GM18868 (cell line): ENCODE data around the gene CCNL2.
"Not testable (repeated sequence)": the region's sequence is repeated elsewhere in the genome, so short reads cannot be mapped to it uniquely, and the experiment has no call there.

Experiments used
- ATAC-seq: cut with Tn5 transposase; IDR thresholded peaks from one replicate; pipeline ENCODE4 v1.9.1; 2021; ENCODE audit warnings: mild to moderate bottlenecking, moderate library complexity; ENCODE audit not compliant: unreplicated experiment

CCNL2 gene

DNA sequence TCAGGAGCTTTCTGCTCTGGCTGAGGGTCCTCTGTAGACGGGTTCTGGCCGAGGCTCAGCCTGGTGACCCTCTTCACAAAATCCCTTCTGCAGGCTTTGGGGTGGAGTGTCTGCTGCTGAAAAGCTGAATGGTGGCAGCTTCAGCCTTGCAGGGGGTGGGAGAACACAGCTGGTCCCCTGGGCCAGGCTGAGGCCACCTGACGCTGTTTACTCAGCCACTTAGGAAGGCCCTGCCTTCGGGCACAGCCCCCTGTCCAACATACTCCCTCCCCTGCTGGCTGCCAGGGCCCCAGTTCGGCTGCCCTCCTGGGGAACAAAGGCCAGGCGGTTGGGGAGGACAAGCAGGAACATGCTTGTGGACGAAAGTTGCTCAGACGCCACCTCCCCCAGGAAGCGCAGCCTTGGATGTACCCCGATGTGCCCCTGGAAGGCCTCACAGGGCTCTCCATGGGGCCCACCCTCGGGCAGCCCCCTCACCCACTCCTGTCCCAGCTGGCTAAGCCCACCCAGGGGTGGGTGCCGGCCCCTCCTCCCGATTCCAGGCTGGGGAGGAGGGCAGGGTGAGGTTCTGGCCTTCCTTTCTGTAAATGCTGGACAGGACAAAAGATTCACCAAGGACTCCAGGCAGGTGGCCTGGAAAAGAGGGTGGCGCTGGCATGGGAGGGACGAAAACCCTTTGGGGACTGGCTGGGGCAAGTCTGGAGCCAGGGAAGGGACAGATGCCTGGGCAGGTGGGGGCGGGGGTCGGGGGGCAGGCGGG lies 22.2 kb upstream of the CCNL2 start, which contains the start of gene ANKRD65:
Gene ANKRD65, minus strand, starts transcription at position 130 of the 760 bp plus-strand sequence. CDS start 271 bp downstream, outside the sequence.
- no peak for ATAC-seq

DNA sequence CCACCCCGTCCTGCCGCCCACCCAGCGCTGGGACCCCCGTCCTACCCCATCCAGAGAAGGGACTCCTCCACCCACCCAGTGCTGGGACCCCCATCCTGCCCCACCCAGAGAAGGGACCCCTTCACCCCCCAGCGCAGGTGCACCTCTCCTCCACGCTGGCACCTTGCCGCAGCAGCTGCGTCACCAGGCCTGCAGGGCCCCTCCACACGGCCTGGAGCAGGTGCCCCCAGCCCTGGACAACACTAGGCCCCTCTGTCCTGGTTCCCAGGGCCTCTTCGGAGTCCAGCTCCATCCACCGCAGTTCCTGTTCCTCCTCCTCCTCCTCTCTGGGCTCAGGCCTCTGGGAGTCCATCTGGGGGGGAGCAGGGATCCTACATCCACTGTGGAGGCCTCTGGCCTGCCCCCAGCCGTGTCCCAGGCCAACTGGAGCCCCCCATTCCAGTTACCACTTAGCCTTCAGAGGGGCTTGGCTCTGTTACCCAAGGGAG lies 21.6 kb upstream of the CCNL2 start:
- ATAC-seq = no peak

DNA sequence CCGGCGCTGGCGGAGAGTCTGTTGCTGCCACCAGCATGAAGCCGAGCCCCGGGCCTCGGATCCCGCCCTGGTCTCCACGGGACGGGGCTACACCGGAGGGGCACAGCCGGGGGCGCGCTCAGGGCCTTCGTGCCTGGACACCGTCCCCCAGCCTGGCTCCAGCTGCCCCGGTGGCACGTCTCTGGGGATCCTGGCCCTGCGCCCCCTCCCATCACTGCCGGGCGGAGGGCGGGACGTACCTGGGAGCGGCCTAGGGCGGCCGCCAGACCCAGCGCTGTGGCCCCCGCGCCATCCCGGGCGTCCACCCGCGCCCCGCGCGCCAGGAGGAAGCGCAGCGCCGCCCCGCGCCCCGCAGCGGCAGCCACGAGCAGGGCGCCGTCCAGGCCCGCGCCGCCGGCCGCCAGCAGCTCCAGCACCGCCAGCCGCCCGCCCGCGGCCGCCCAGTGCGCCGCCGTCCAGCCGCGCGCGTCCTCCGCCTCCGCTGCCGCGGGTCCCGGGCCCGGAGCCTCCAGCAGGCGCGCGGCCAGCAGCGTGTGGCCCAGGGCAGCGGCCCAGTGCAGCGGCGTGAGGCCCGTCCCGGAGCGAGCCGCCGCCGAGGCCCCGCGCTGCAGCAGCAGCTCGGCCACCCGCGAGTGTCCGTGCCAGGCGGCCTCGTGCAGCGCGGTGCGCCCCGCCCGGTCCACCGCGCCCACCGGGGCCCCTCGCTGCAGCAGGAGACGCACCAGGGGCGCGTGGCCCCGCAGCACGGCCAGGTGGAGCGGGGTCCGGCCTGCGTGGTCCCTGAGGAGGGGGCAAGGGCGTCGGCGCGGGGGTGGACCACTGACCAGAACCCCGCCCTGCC lies 20.9 kb upstream of the CCNL2 start:
- ATAC-seq = no peak

DNA sequence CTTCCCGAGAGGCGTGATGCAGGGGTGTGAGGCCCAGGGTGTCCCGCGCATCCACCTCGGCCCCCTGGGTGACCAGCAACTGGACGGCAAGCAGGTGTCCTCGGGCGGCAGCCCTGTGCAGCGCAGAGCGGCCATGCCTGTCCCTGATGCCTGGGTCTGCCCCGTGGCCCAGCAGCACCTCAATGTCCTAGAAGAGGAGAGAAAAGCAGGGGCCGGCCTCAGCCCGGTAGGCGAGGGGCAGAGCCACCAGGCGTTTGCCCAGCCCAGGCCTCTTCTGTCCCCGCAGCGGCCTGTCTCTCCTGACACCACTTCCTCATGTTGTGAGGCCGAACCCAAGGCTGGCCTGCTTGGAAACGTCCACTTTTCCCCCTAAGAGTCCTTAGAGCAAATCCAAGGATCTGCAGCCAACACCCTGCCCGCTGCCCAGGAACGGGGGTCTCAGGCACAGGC lies 20.3 kb upstream of the CCNL2 start:
- ATAC-seq = no peak

DNA sequence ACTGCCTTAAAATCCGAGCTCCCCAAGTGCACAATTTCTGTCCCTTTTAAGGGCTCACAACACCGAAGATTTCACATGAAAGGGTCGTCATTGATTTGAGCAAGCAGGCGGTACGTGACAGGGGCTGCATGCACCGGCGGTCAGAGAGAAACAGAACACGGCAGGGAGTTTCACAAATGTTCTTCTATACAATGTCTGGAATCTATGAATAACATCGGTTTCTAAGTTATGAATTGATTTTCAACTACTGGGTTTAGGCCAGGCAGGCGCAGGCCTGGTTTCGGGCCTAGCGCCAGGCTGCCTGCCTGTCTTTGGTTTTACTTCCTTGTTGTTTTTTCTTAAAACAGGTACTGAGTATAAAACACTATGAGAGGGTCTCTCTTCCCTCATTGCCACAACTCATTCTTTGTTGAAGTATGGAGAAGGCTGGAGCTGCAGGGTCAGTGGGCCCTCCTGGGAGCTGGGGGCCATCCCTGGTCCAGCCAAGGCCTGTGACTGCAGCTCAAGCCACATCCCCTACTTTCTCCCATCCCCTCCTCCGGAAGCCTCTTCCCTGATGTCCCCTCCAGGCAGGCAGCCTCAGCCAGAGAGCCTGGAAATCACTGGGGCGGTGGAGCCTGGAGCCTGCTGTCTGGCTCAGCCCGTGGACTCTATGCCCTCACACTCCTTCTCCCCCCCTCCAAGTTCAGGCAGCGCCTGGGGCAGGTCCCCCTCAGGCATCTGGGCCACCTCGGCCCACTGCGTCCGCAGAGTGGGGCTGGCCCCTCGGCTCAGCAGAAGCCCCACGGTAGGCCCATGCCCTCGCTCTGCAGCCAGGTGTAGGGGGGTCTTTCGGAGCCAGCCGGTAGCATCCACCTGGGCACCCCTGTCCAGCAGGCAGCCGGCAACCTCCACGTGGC lies 19.6 kb upstream of the CCNL2 start:
- no peak for ATAC-seq

DNA sequence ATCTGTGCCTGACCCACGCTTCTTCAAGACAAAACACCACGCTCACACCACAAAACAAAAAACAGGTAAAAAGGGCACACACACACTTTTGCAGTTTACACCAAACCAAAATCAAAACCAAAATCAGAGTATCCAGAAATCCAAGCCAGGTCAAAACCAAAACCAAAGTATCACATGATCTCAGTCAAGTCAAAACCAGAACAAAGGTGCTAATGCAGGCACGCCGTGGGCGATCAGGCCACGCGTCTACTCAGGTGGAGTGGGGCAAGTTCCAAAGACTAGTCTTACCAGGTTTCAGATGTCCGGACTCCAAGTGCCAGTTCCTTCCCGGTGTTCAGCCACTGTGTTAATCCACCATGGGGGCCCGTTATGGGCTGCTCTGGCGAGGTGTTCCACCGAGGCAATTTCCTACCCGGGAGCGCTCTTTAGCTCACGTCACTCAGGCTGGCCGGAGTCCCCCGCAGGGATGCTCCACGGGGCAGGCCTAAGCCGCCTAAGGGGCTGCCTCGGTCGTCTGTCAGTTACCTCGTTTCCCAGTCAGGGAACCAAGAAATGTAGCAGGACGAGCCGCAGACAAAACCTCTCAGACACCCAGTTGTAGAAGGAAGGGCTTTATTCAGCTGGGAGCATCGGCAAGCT lies 18.8 kb upstream of the CCNL2 start:
- ATAC-seq = not testable (repeated sequence)

DNA sequence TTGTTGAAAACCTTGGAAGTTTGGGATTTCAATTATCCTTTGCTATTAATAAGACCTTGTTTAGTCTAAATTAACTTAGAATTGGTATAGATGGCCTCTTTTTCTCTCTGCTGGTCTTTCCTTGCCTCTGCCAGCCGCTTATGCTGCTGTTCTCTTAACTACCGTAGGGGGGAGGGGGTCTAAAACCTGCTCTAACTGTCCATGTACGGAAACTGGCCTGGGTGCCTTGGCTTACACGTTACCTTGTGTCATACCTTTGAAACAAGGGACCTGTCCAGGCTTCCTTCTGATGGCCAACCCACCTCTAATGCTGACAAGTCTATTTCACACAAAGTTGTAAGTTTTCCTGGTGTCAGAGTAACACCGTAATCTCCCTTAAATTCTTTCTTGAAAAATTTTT lies 18.3 kb upstream of the CCNL2 start:
- not testable (repeated sequence) for ATAC-seq

DNA sequence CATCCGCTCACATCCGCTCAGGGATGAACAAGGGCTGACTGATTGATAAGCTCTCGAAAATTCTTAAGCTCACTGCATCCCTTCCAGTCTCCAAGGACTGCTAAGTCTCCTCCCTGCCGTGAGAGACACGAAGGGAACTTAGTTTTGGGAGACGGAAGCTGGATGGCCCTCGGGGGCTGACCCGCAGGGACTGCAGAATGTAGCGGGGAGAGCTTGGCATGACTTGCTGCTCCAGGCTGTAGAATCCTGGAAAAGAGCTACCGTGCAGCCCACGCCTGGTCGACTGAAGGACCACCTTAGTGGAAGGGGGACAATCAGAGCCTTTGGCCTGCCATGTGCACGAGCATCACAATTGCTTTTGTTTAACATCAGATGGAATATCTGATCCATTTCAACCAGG lies 16.6 kb upstream of the CCNL2 start:
- ATAC-seq = no peak

DNA sequence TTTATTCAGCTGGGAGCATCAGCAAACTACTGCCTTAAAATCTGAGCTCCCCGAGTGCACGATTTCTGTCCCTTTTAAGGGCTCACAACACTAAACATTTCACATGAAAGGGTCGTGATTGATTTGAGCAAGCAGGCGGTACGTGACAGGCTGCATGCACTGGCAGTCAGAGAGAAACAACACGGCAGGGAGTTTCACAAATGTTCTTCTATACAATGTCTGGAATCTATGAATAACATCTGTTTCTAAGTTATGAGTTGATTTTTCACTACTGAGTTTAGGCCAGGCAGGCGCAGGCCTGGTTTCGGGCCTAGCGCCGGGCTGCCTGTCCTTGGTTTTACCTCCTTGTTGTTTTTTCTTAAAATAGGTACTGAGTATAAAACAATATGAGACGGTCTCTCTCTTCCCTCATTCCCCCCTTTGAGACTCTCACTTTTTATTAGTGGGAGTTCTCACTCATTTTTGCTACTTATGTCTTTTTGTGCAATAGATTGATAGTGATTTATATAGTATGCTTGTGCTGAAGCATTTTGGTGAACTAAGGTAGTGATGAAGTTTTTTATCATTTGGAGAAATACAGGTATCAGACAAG lies 13.3 kb upstream of the CCNL2 start:
- ATAC-seq = not testable (repeated sequence)

DNA sequence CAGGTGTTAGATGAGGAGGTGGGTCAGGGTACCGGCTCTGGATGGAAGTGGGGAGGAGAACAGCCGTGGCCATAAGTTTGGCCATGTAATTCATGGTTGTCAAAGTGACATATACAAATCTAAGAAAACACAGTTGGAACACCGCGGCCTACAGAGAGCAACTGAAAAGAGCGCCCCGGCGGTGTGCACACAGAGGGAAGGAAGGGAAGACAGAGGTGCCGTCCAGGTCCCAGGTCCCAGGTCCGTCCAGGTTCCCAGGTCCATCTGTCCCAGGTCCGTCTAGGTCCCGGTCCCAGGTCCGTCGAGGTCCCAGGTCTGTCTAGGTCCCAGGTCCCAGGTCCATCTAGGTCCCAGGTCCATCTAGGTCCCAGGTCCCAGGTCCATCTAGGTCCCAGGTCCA lies 12.5 kb upstream of the CCNL2 start:
- no peak for ATAC-seq

DNA sequence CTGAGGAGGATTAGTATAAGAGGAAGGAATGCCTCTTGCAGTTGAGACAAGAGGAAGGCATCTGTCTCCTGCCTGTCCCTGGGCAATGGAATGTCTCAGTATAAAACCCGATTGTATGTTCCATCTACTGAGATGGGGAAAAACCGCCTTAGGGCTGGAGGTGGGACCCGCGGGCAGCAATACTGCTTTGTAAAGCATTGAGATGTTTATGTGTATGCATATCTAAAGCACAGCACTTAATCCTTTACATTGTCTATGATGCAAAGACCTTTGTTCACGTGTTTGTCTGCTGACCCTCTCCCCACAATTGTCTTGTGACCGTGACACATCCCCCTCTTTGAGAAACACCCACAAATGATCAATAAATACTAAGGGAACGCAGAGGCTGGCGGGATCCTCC lies 11.1 kb upstream of the CCNL2 start:
- not testable (repeated sequence) for ATAC-seq

DNA sequence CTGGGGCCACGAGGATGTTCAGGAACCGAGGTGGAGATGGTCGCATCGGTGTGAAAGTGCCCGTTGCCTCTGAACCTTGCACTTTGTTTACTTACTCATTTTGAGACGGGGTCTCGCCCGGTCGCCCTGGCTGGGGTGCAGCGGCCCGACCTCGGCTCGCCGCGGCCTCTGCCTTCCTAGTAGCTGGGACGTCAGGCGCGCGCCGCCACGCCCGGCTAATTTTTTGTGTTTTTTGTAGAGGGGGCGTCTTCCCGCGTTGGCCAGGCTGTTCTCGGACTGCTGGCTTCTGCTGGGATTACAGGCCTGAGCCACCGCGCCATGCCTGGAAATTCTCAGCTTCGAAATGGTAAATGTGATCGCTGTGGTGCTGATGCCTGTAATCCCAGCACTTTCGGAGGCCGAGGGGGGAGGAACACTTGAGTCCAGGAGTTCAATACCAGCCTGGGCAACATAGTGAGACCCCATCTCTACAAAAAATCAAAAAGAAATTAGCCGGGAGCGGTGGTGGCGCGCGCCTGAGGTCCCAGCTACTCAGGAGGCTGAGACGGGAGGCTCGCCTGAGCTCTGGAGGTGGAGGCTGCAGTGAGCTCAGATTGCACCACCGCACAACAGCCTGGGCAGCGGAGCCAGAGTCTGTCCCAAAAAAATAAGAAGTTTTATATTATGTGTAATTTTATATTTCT lies 8.6 kb upstream of the CCNL2 start:
- peak; percentile 20 for ATAC-seq

DNA sequence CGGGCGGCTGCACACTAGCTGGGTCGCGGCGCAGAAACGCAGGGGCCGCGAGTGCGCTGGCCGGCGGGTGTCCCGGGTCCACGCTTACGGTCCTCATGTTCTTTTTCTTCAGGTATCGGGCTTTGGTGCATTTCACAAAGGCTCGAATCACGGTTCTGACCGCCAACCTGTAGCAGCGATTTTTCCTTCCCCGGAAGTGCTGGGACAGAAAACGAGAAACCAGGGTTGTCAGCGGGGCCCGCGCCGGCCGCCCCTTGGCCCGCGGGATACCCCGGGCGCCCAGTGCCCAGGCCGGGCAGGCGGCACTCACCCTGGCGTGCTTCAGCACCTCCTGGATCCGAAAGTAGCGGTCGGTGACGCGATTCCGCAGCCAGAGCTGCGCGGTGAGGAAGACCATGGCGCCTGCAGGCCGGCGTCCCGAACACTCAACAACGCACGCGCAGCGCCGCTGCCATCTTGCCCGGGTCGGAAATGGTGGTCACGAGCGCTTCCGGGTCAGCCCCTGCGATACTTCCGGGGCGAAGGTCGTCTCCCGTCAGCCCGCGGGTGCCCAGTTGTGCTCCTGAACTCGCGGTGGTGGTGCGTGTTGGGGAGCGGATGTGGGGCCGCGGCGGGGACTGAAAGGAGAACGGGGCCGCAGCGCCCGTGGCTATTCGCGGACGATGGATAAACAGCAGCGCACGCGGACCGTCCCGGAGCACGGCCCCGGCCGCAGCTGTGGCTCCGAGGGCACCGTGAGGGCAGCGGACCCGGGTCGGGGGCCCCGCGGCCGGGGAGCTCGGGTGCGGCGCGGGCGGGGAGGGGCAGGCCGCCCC lies 7.9 kb upstream of the CCNL2 start, which contains the start of gene MRPL20:
Gene MRPL20, minus strand, starts transcription at position 473 of the 815 bp plus-strand sequence. Its CDS starts 76 bp downstream, at position 397.
- peak; percentile 83 for ATAC-seq

DNA sequence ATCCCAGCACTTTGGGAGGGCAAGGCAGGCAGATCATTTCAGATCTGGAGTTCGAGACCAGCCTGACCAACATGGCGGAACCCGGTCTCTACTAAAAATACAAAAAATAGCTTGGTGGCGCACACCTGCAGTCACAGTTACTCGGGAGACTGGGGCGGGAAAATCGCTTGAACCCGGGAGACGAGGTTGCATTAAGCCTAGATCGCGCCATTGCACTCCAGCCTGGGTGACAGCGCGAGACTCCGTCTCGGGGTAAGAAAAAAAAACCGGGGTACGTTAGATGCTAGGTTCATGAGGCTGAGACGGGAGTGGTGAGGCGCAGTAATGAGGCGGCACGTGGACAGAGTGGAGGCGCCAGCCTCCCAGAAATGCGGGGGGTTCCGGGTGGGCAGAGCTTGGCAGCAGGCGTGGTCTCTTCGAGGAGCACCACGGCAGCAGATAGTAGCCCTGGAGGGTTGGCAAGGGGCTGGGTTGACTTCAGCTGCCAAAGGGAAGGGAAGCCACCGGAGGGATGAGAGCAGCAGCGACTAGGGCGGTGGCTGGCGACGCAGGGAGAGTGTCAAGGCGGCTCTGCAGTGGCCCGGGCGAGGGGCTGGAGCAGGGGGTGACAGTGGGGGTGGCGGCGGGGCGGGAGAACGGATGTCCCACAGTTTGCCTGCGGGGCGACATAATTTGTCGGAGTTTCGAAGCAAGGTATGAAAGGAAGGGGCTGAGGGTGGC lies 7.1 kb upstream of the CCNL2 start:
- no peak for ATAC-seq

DNA sequence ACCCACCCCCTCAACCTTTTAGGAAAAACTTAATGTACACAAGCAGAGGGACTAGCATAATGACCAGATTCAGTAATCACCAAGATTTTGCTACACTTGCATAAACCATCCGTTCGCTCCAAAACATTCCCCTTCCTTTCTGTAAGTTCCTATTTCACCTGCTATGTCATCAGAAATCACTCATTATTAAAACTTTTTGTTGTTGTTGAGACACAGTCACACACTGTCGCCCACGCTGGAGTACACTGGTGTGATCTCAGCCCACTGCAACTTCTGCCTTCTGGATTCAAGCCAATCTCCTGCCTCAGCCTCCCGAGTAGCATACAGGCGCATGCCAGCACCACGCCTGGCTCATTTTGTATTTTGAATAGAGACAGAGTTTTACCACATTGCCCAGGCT lies 4.5 kb upstream of the CCNL2 start:
- no peak for ATAC-seq

DNA sequence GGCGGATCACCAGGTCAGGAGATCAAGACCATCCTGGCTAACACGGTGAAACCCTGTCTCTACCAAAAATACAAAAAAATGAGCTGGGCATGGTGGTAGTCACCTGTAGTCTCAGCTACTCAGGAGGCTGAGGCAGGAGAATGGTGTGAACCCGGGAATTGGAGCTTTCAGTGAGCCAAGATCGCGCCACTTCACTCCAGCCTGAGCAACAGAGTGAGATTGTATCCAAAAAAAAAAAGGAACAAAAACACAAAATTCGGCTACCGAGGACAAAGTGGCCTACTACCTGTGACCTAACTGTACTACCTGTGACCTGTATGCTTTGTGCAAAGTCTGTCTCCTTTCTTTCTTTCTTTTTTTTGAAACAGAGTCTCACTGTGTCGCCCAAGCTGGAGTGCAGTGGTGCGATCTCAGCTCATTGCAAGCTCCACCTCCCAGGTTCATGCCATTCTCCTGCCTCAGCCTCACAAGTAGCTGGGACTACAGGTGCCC lies 3.8 kb upstream of the CCNL2 start:
- ATAC-seq = not testable (repeated sequence)

DNA sequence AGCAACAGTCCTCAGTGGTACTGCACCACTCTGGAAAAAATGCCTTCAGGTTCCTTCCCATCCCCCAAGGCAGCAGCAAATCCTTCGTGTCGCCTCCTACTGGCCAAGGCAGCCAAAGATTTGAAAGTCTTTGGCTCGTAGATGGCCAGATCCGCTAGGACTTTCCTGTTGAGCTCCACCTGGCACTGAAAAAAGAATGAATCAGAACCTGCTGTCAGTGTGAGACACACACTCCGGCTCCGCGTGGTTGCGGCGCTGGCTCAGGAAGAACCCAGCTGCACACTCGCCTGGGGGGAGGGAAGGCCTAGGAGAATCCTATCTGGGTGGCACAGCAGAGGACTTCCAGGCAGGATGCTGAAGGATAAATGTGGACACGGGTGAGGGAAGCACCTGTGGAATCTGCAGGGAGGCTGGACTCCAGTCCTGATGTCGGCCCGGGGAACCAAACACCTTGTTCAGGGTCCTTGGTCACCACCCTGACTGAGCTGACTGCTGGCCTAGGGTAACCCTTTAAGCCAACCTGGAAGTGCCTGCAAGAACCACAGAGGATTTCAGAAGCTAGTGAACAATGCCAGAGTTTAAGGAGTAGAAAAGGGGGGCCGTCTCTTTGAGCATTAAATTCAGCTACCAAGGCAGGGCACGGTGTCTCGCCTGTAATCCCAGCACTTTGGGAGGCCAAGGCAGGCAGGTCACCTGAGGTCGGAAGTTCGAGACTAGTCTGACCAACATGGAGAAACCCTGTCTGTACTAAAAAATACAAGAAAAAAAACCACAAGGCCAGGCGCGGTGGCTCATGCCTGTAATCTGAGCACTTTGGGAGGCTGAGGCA lies 3.2 kb upstream of the CCNL2 start:
- no peak for ATAC-seq
